Neural progenitor cell (in vitro differentiated cells): ENCODE results near the gene HDAC4. TPM values are rescaled to one million over a fixed set of nuclear protein-coding genes. Genes with fewer than 3 reads are reported as not detected.
A peak's percentile ranks its signal among the peaks of the same experiment; 100 is the strongest.

Experiments
- DNase-seq: peaks from one replicate; pipeline ENCODE4 v3.0.0-alpha.2; 2016; ENCODE audit warnings: low spot score
- H2AFZ ChIP-seq: fragments of 200-600 bp; sonication (generic); replicated peaks from 2 replicates; pipeline ENCODE4 v1.6.1; 2016; ENCODE audit warnings: antibody characterized with exemption
- H3F3A ChIP-seq: fragments of 200-600 bp; sonication (generic); 2 replicates; pipeline ENCODE4 v1.6.1; 2016; ENCODE audit warnings: antibody characterized with exemption, low read depth
- H3K27ac ChIP-seq: fragments of 200-600 bp; sonication (generic); 2 replicates; pipeline ENCODE4 v1.5.1; 2016; ENCODE audit warnings: mild to moderate bottlenecking
- H3K27me3 ChIP-seq: fragments of 200-600 bp; sonication (generic); 2 replicates; pipeline ENCODE4 v1.6.1; 2016; ENCODE audit warnings: mild to moderate bottlenecking, moderate library complexity
- H3K36me3 ChIP-seq: fragments of 200-600 bp; sonication (generic); 2 replicates; pipeline ENCODE4 v1.5.1; 2016
- H3K4me1 ChIP-seq: fragments of 200-600 bp; sonication (generic); 2 replicates; pipeline ENCODE4 v1.6.1; 2016; ENCODE audit warnings: mixed run types
- H3K4me2 ChIP-seq: fragments of 200-600 bp; sonication (generic); 2 replicates; pipeline ENCODE4 v1.6.1; 2016
- H3K4me3 ChIP-seq: fragments of 200-600 bp; sonication (generic); 2 replicates; pipeline ENCODE4 v1.5.1; 2016
- H3K79me2 ChIP-seq: fragments of 200-600 bp; sonication (generic); 2 replicates; pipeline ENCODE4 v1.6.1; 2016; ENCODE audit warnings: low read depth
- H3K9ac ChIP-seq: fragments of 200-600 bp; sonication (generic); 2 replicates; pipeline ENCODE4 v1.6.1; 2016
- H3K9me3 ChIP-seq: fragments of 200-600 bp; sonication (generic); 2 replicates; pipeline ENCODE4 v1.5.1; 2016; ENCODE audit warnings: low read depth
- H4K20me1 ChIP-seq: fragments of 200-600 bp; sonication (generic); 2 replicates; pipeline ENCODE4 v1.6.1; 2016; ENCODE audit warnings: low read depth
- H3K27ac Mint-ChIP-seq: 3 replicates; pipeline ENCODE4 v1.8.0; 2021; ENCODE audit warnings: mixed read lengths
- H3K27me3 Mint-ChIP-seq: 2 replicates; pipeline ENCODE4 v1.8.0; 2022; ENCODE audit warnings: low read depth, mild to moderate bottlenecking, inconsistent platforms, moderate library complexity, mixed read lengths; ENCODE audit not compliant: insufficient read depth
- H3K36me3 Mint-ChIP-seq: 3 replicates; pipeline ENCODE4 v1.8.0; 2021; ENCODE audit warnings: mixed read lengths
- H3K4me1 Mint-ChIP-seq: 3 replicates; pipeline ENCODE4 v1.8.0; 2021; ENCODE audit warnings: mixed read lengths
- H3K4me3 Mint-ChIP-seq: 3 replicates; pipeline ENCODE4 v1.8.0; 2021; ENCODE audit warnings: mild to moderate bottlenecking, moderate library complexity, mixed read lengths
- H3K9me3 Mint-ChIP-seq: 3 replicates; pipeline ENCODE4 v1.8.0; 2020; ENCODE audit warnings: mixed read lengths
- EZH2 ChIP-seq: fragments of 200-600 bp; sonication (generic); IDR thresholded peaks from 2 replicates; pipeline ENCODE4 v1.6.1; 2017; ENCODE audit warnings: antibody characterized with exemption, mild to moderate bottlenecking, moderate library complexity
- EZH2phosphoT487 ChIP-seq: fragments of 200-600 bp; sonication (generic); IDR thresholded peaks from 2 replicates; pipeline ENCODE4 v1.6.1; 2017; ENCODE audit warnings: antibody characterized with exemption
- total RNA-seq: library from RNA; depleted of rRNA; stranded (reverse); fragments of >200 nt; gene quantifications from 2 replicates; pipeline ENCODE4 v1.2.3, GENCODE V29; 2015; ENCODE audit warnings: low replicate concordance
- TF ChIP-seq, protein P1 (sequence below): fragments of 200-600 bp; sonication (generic); IDR thresholded peaks from 2 replicates; pipeline ENCODE4 v1.5.1; 2017; ENCODE audit warnings: antibody characterized with exemption, mild to moderate bottlenecking

The HDAC4 gene
- total RNA-seq, 1 donor from 2014 or later: 36.0 TPM

- no peak overlapping the region for H3K4me2 ChIP-seq
- peaks cover 32% of the 10 kb centered on the region for H4K20me1 ChIP-seq
- H3K4me3 ChIP-seq: no peak overlapping the region
- no peaks in the 10 kb centered on the region for H3F3A ChIP-seq
- no peak for TF ChIP-seq EZH2phosphoT487
- TF ChIP-seq EZH2: no peak
- TF ChIP-seq, protein P1, sequence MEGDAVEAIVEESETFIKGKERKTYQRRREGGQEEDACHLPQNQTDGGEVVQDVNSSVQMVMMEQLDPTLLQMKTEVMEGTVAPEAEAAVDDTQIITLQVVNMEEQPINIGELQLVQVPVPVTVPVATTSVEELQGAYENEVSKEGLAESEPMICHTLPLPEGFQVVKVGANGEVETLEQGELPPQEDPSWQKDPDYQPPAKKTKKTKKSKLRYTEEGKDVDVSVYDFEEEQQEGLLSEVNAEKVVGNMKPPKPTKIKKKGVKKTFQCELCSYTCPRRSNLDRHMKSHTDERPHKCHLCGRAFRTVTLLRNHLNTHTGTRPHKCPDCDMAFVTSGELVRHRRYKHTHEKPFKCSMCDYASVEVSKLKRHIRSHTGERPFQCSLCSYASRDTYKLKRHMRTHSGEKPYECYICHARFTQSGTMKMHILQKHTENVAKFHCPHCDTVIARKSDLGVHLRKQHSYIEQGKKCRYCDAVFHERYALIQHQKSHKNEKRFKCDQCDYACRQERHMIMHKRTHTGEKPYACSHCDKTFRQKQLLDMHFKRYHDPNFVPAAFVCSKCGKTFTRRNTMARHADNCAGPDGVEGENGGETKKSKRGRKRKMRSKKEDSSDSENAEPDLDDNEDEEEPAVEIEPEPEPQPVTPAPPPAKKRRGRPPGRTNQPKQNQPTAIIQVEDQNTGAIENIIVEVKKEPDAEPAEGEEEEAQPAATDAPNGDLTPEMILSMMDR: no peak
- no peak overlapping the region for H3K9ac ChIP-seq
- Mint-ChIP-seq H3K27ac (peak overlapping the region; percentile 37), H3K9me3 (no peaks in the 10 kb centered on the region), H3K36me3 (peaks cover 10% of the 10 kb centered on the region), H3K27me3 (peaks cover 5% of the 10 kb centered on the region), H3K4me1 (peaks cover 56% of the 10 kb centered on the region), H3K4me3 (no peak overlapping the region)
- H3K9me3 ChIP-seq: no peaks in the 10 kb centered on the region
- DNase-seq: no peak
- H2AFZ ChIP-seq: no peak overlapping the region
- H3K27ac ChIP-seq: peak overlapping the region; percentile 6
- H3K4me1 ChIP-seq: peaks cover 5% of the 10 kb centered on the region
- peaks cover 17% of the 10 kb centered on the region for H3K79me2 ChIP-seq
- no peaks in the 10 kb centered on the region for H3K27me3 ChIP-seq
- no peaks in the 10 kb centered on the region for H3K36me3 ChIP-seq
Measured at GRCh38 chr2:239194731-239195317, 206.0 kb downstream of the HDAC4 start.

GRCh38 chr2:239193925-239194677 lies 206.7 kb downstream of the HDAC4 start:
- Histone ChIP-seq H3K79me2 (peaks cover 17% of the 10 kb centered on the region), H3K4me1 (peaks cover 5% of the 10 kb centered on the region), H3K9ac (no peak overlapping the region), H3F3A (no peaks in the 10 kb centered on the region), H3K4me2 (no peak overlapping the region), H2AFZ (no peak overlapping the region), H3K27ac (peak overlapping the region; percentile 6), H3K9me3 (no peaks in the 10 kb centered on the region), H3K36me3 (peaks cover under 1% of the 10 kb centered on the region), H3K27me3 (no peaks in the 10 kb centered on the region), H4K20me1 (peaks cover 29% of the 10 kb centered on the region), H3K4me3 (no peak overlapping the region)
- Mint-ChIP-seq H3K27me3 (peaks cover 5% of the 10 kb centered on the region), H3K9me3 (no peaks in the 10 kb centered on the region), H3K36me3 (peaks cover 12% of the 10 kb centered on the region), H3K27ac (peak overlapping the region; percentile 53), H3K4me3 (no peak overlapping the region), H3K4me1 (peaks cover 56% of the 10 kb centered on the region)
- TF ChIP-seq EZH2phosphoT487: no peak
- TF ChIP-seq EZH2: no peak
- TF ChIP-seq, protein P1: peak; percentile 51
- peak; percentile 37 for DNase-seq

GRCh38 chr2:239193401-239193811 lies 207.4 kb downstream of the HDAC4 start:
- peaks cover 5% of the 10 kb centered on the region for H3K4me1 ChIP-seq

More at GRCh38 chr2:239193401-239193811, 207.4 kb downstream of the HDAC4 start:
- Histone ChIP-seq H3K4me2 (no peak overlapping the region), H3K4me3 (no peak overlapping the region), H4K20me1 (peaks cover 27% of the 10 kb centered on the region), H3K79me2 (peaks cover 17% of the 10 kb centered on the region), H3K9me3 (no peaks in the 10 kb centered on the region), H3K36me3 (peaks cover 4% of the 10 kb centered on the region), H3K27ac (no peak overlapping the region), H3F3A (no peaks in the 10 kb centered on the region), H2AFZ (no peak overlapping the region), H3K9ac (no peak overlapping the region), H3K27me3 (no peaks in the 10 kb centered on the region)
- peaks cover 56% of the 10 kb centered on the region for H3K4me1 Mint-ChIP-seq
- H3K4me3 Mint-ChIP-seq: no peak overlapping the region
- no peaks in the 10 kb centered on the region for H3K9me3 Mint-ChIP-seq
- peak overlapping the region; percentile 53 for H3K27ac Mint-ChIP-seq
- peaks cover 13% of the 10 kb centered on the region for H3K36me3 Mint-ChIP-seq
- TF ChIP-seq EZH2 (no peak), EZH2phosphoT487 (no peak)
- TF ChIP-seq, protein P1: no peak
- peaks cover 5% of the 10 kb centered on the region for H3K27me3 Mint-ChIP-seq
- DNase-seq: no peak
